Stimulated activated naive CD8-positive, alpha-beta T cell treated with anti-CD3 and anti-CD28 coated beads, Interleukin-15, Interleukin-2, amounts not matched to agents 100 U/mL and 50 U/mL, for 24 hours (primary cell): ENCODE measurements around the gene SBNO2.
"Not testable (repeated sequence)": the region's sequence is repeated elsewhere in the genome, so short reads cannot be mapped to it uniquely, and the experiment has no call there.

Experiments used
- ATAC-seq: fragments of 150-1000 bp; cut with Tn5 transposase; one replicate; pipeline ENCODE4 v1.10.0; 2021
- DNase-seq: peaks from one replicate; pipeline ENCODE4 v3.0.0; 2021

SBNO2 gene

GRCh38 chr19:1208830-1209229, 34.8 kb upstream of the SBNO2 start:
- not testable (repeated sequence) for ATAC-seq, DNase-seq

GRCh38 chr19:1206864-1207450, 32.9 kb upstream of the SBNO2 start:
- ATAC-seq (peak; percentile 1), DNase-seq (peak; percentile 51)

GRCh38 chr19:1206150-1206863, 32.2 kb upstream of the SBNO2 start:
- DNase-seq, result peak; percentile 19
- no peak for ATAC-seq

GRCh38 chr19:1205114-1206099, 31.3 kb upstream of the SBNO2 start, which contains the start of gene STK11:
TSS of gene STK11 (plus strand) at chr19:1205778. CDS start at chr19:1206914, 1,136 bp downstream.
- peak; percentile 99 for ATAC-seq
- peak; percentile 100 for DNase-seq

DNA sequence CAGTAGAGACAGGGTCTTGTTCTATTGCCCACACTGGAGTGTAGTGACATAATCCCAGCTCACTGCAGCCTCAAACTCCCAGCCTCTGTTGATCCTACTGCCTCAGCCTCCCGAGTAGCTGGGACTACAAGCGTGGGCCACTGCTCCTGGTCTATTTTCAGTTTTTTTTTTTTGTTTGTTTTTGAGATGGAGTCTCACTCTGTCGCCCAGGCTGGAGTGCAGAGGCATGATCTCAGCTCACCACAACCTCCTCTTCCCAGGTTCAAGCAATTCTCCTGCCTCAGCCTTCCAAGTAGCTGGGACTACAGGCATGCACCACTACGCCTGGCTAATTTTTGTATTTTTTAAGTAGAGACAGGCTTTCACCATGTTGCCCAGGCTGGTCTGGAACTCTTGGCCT, 26.5 kb upstream of the SBNO2 start:
- not testable (repeated sequence) for DNase-seq, ATAC-seq

DNA sequence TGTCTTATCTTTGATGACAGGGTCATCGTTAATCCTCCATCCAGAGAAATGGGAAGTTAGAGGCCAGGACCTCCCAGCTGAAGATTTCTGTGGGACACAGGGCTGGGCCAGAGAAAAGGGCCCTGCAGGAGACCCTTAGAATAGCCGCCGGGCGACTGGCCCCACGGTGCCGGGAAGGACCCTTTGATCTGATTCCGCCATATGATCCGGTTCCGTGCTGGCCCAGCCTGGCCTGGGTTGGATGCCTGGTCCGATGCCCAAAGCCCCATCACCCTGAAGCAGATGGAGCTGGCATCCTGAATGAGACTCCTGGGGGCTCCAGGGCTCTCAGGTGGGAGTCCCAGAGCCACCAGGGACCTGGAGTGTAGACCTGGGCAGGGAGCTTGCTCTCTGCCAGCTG, 25.5 kb upstream of the SBNO2 start:
- no peak for ATAC-seq
- no peak for DNase-seq

DNA sequence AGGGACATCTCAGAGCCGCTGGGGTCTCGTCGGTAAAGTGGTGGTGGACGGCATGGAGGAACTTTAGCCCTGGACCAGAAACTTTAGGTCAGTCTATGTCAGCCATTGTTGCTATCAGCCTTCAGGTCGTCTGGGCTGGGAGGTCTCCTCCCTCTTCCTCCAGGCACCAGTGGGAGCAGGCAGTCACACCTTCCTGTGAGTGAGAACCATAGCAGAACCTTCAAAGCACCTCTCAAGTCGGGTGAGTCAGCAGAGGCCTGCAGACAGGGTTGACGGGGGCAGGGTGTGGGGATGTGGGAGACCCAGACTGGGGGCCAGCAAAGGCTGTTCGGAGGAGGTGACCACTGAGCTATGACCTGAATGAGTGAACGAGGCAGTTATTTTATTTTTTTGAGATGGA, 15.4 kb upstream of the SBNO2 start:
- DNase-seq, result peak; percentile 61
- peak; percentile 81 for ATAC-seq

- ATAC-seq, result peak; percentile 34
- DNase-seq, result no peak
Observed at GRCh38 chr19:1183543-1184172, 9.6 kb upstream of the SBNO2 start.

DNA sequence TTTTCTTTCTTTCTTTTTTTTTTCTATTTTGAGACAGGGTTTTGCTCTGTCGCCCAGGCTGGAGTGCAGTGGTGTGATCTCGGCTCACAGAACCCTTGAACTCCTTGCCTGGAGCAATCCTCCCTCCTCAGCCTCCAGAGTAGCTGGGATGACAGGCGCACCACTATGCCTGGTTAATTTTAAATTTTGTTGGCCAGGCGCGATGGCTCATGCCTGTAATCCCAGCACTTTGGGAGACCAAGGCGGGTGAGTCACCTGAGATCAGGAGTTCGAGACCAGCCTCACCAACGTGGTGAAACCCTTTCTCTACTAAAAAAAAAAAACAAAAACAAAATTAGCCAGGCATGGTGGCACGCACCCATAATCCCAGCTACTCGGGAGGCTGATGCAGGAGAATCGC, 8.7 kb upstream of the SBNO2 start:
- no peak for DNase-seq
- ATAC-seq, result no peak

- no peak for ATAC-seq
Observed at GRCh38 chr19:1182068-1182467, 8.0 kb upstream of the SBNO2 start.

DNA sequence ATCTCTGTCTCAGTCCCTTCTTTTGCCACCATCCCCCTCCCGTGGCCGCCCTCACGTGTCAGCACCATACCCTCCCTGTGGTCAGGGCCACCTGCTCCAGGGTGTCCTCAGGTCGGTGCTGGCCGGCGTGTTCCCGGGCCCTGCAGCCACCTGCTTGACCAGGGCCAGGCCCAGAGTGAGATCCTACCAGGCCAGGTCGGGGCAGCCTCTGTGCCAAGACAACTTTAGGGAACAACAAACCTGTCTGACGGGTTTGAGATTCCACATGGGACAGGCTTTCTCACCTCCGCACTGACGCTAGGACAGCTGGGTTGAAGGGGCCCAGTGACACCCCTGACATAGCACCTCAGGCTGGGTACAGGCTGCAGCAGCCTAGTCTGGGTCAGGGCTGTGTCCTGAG, 7.5 kb upstream of the SBNO2 start:
- ATAC-seq (no peak), DNase-seq (no peak)

More at GRCh38 chr19:1182068-1182467, 8.0 kb upstream of the SBNO2 start:
- DNase-seq, result no peak

GRCh38 chr19:1177322-1178114, 3.5 kb upstream of the SBNO2 start:
- ATAC-seq (no peak), DNase-seq (no peak)

DNA sequence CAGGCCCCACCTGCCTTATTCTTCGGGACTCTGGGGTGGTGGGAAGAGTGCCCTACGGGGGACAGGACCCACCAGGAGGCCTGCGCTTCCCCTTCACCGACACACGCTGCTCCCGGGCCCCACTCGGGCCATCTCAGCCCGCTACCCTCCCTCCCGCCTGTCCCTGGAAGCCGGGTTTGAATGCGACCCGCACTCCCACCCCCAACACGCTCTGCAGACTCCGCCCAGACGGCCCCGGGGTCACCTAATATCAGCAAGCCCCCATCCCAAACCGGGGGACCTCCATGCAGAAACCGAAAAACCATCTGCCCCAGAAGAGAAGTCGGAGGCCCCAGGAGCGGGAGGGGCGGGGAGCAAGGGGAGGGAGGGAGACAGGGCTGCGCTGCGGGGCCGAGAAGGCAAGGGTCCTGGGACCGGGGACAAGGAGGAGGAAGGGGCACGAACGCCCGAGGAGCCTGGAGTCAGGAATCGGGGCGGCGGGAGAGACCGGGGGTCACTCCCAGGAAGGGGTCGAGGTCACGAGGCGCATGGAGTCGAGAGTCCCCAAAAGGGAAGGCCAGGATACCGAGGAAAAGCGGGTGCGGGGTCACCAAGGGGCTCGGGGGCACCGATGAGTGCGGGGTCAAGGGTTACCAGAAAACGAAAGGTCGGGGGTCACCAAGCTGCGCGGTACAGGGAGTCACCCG, 766 bp downstream of the SBNO2 start:
- ATAC-seq (no peak), DNase-seq (no peak)

DNA sequence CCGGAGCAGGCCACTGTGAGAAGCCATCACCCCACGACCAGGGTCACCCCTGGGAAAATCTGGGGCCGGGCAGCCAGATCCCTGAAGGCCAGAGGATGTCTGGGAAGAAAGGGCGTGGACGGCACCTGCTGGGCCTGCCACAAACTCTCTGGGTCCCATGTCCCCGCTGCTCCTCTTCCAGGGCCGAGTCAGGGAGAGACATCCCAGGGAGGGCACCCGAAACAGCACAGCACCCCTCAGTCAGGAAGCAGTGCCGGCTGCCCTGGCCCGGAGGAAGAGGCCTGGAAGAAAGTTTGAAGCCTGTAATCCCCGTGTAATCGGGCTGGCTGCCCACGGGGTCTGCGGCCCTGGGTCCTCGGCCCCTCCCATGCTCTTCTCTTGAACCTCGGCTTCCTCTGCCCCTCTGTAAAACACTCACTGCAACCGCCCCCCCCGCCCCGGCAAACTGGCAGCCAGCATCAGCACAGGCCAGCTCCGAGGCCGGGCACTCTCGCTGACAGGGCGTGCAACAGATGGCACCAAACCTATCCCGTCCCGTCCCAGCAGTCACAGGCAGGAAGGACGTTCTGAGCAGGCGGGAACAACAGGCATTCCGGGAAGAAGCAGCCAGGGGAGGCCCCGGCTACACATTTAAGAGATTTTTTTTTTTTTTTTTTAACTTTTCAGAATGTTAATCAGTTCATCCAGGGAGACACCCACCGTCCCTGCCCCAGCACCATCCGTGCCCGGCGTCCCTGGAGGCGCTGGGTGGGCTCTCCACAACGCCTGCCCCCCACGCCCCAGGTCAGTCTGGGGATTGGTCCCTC, 1.5 kb downstream of the SBNO2 start:
- no peak for DNase-seq
- ATAC-seq, result no peak

- ATAC-seq (no peak), DNase-seq (no peak)
Observed at GRCh38 chr19:1171755-1172352, 2.2 kb downstream of the SBNO2 start.

DNA sequence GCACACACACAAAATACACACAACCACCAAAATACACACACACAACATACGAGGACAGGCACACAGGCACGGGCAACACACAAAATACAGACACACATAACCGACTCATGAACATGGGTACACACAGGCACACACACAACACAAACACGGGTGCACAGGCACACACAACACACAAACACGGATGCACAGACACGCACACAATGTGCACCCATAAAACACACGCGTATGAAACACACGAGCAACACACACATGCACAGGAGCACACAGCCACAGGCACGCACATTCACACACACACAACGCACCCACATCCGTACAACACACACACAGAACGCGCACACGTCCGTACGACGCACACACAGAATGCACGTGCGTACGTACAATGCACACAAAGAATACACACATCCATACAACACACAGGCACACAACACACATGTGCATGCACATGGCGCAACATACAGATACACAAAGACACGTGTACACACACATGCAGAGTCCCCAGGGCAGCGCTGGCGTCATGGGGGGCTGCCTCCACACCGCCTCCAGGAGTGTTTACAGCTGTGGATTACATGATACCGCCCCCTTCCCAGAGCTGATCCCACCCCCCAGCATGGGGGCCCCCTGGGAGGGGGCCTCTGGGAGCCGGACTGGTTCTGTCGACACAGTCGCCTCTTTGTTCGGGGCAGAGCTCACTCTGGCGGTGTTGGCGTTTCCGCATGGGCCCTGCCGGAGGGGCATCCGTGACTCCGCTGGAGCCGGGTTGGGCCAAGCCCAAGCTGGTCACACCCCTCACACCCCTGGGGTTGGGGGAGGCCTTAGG, 2.9 kb downstream of the SBNO2 start:
- DNase-seq (no peak), ATAC-seq (no peak)

DNA sequence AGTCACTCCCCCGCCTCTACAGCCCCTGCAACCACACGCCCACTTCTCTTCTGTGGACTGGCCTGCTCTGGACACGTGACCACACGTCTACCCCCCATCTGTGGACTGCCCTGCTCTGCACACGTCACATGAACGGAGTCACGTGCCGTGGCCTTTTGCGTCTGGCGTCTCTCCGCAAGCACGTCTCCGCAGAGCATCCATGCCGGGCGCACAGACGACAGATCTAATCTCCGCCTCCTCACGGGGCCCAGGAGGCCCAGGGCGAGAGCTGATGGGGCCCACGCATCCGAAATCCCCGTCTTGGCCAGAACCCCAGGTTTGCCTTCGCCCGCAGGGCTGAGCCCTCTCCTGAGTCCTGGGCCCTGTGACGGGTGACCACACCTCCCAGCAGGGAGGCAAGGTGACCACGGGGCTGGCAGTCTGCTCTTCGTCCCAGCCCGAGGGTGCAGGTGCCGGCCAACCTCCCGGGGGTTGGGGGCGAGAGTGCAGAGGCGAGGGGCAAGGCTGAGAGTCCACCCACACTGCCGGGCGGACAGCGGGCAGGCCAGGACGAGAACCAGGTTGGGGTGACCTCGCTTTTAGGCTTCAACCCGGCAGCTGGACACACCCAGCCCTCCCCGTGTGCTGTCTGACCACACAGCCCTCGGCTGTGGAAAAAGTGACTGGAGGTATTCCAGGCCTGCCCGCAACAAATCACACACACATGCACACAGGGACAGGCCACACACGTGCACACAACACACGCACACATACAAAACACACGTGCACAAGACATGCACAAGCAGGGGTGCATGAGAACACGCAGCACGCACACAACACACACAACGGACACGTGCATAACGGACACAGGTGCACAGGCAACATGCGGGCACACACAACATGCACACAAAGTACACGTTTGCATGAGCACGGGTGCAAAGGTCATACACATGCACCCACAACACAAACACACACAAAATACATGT, 3.9 kb downstream of the SBNO2 start:
- DNase-seq (no peak), ATAC-seq (no peak)
